ENCODE measurements around the gene SLC25A21. TPM values are rescaled to one million over a fixed set of nuclear protein-coding genes. Genes with fewer than 3 reads are reported as not detected.

SLC25A21 gene
- total RNA-seq, 2 donors from 2014 or later = 1.2 TPM; not detected in 1

GRCh38 chr14:37203423-37203822 is 31.0 kb upstream of the SLC25A21 start:
- no peak overlapping the region for H3K27ac ChIP-seq
- no peaks in the 10 kb centered on the region for H3K9me3 ChIP-seq
- DNase-seq (ENCODE audit: low spot score) (no peak), ATAC-seq (ENCODE audit: insufficient number of reproducible peaks, low FRiP score, low read depth) (no peak)
- no peaks in the 10 kb centered on the region for H3K36me3 ChIP-seq
- peaks cover 0 to 6% of the 10 kb centered on the region in 2 donors for H3K4me1 ChIP-seq (ENCODE audit: control insufficient read depth in 1 of 2, low read depth in 2 of 2)
- no peak overlapping the region for H3K4me3 ChIP-seq
- TF ChIP-seq CTCF (IDR thresholded peaks at IDR 0.05) = no peak
- H3K27me3 ChIP-seq (replicated peaks; ENCODE audit: insufficient read depth) = no peaks in the 10 kb centered on the region

GRCh38 chr14:37202812-37203211 is 30.4 kb upstream of the SLC25A21 start:
- Histone ChIP-seq H3K4me1 (ENCODE audit: control insufficient read depth in 1 of 2, low read depth in 2 of 2) (peaks cover 0 to 6% of the 10 kb centered on the region in 2 donors), H3K27me3 (replicated peaks; ENCODE audit: insufficient read depth) (no peaks in the 10 kb centered on the region), H3K9me3 (no peaks in the 10 kb centered on the region), H3K36me3 (no peaks in the 10 kb centered on the region), H3K27ac (no peak overlapping the region), H3K4me3 (no peak overlapping the region)
- no peak for DNase-seq (ENCODE audit: low spot score)
- ATAC-seq (ENCODE audit: insufficient number of reproducible peaks, low FRiP score, low read depth) = no peak
- no peak for TF ChIP-seq CTCF (IDR thresholded peaks at IDR 0.05)

- H3K9me3 ChIP-seq = no peaks in the 10 kb centered on the region
- peaks cover 0 to 8% of the 10 kb centered on the region in 2 donors for H3K4me1 ChIP-seq (ENCODE audit: control insufficient read depth in 1 of 2, low read depth in 2 of 2)
- H3K27ac ChIP-seq = no peak overlapping the region
- H3K27me3 ChIP-seq (replicated peaks; ENCODE audit: insufficient read depth) = no peaks in the 10 kb centered on the region
- H3K36me3 ChIP-seq = no peaks in the 10 kb centered on the region
- DNase-seq (ENCODE audit: low spot score) = no peak
- no peak for TF ChIP-seq CTCF (IDR thresholded peaks at IDR 0.05)
- ATAC-seq (ENCODE audit: insufficient number of reproducible peaks, low FRiP score, low read depth) = no peak
- no peak overlapping the region for H3K4me3 ChIP-seq
Observed at GRCh38 chr14:37202265-37202664, 29.9 kb upstream of the SLC25A21 start.

- peaks cover 3 to 13% of the 10 kb centered on the region in 2 donors for H3K4me1 ChIP-seq (ENCODE audit: control insufficient read depth in 1 of 2, low read depth in 2 of 2)
- ATAC-seq (ENCODE audit: insufficient number of reproducible peaks, low FRiP score, low read depth) (no peak), DNase-seq (ENCODE audit: low spot score) (no peak)
- no peak for TF ChIP-seq CTCF (IDR thresholded peaks at IDR 0.05)
- no peaks in the 10 kb centered on the region for H3K36me3 ChIP-seq
- no peaks in the 10 kb centered on the region for H3K9me3 ChIP-seq
- H3K4me3 ChIP-seq = no peak overlapping the region
- H3K27me3 ChIP-seq (replicated peaks; ENCODE audit: insufficient read depth) = no peaks in the 10 kb centered on the region
- no peak overlapping the region for H3K27ac ChIP-seq
Observed at GRCh38 chr14:37201724-37202123, 29.3 kb upstream of the SLC25A21 start.

- Histone ChIP-seq H3K36me3 (no peaks in the 10 kb centered on the region), H3K27me3 (replicated peaks; ENCODE audit: insufficient read depth) (no peaks in the 10 kb centered on the region), H3K4me3 (peak overlapping the region; percentile 76), H3K27ac (peak overlapping the region in 1 of 2 donors; percentile 84), H3K9me3 (no peaks in the 10 kb centered on the region), H3K4me1 (ENCODE audit: control insufficient read depth in 1 of 2, low read depth in 2 of 2) (peaks cover 3 to 13% of the 10 kb centered on the region in 2 donors)
- no peak for TF ChIP-seq CTCF (IDR thresholded peaks at IDR 0.05)
- DNase-seq (ENCODE audit: low spot score) = no peak
- ATAC-seq (ENCODE audit: insufficient number of reproducible peaks, low FRiP score, low read depth) = no peak
Observed at GRCh38 chr14:37198907-37199306, 26.5 kb upstream of the SLC25A21 start.

Data from thoracic aorta (tissue), 2 donors.